Muscle of leg (tissue), 11 donors: ENCODE measurements around the gene VWA5A. TPM values are rescaled to one million over a fixed set of nuclear protein-coding genes. Genes with fewer than 3 reads are reported as not detected.
A peak's percentile ranks its signal among the peaks of the same experiment; 100 is the strongest.

Source experiments
- DNase-seq: peaks from one replicate; pipeline ENCODE4 v3.0.0; 2013
- H3K27ac ChIP-seq: one replicate; pipeline ENCODE4 v1.5.1; 2013; ENCODE audit warnings: mild to moderate bottlenecking, low read length, control low read depth
- H3K27me3 ChIP-seq: one replicate; pipeline ENCODE4 v1.6.1; 2013; ENCODE audit warnings: low read length; ENCODE audit not compliant: control insufficient read depth, insufficient read depth
- H3K36me3 ChIP-seq: one replicate; pipeline ENCODE4 v1.6.1; 2013; ENCODE audit warnings: low read length; ENCODE audit not compliant: control insufficient read depth, insufficient read depth
- H3K4me1 ChIP-seq: one replicate; pipeline ENCODE4 v1.6.1; 2013; ENCODE audit warnings: low read length; ENCODE audit not compliant: control insufficient read depth, insufficient read depth
- H3K4me3 ChIP-seq: one replicate; pipeline ENCODE4 v1.5.1; 2013; ENCODE audit warnings: low read length, control low read depth
- H3K9me3 ChIP-seq: replicated peaks from 2 replicates; pipeline ENCODE4 v1.6.1; 2013; ENCODE audit warnings: low read depth, low read length; ENCODE audit not compliant: control insufficient read depth
- WGBS: methylation state at CpG from one replicate; pipeline ENCODE4 v1.1.5; 2013; ENCODE audit warnings: missing lambda C conversion rate; ENCODE audit not compliant: insufficient coverage; 5-methylcytosine and 5-hydroxymethylcytosine counted together
- polyA plus RNA-seq, 8 donors: library from polyadenylated mRNA; unstranded; fragments of 120-200 nt; gene quantifications; one replicate each; pipeline versions ENCODE4 v1.2.1 to v1.2.3, GENCODE V29; 2013; ENCODE audit warnings: inconsistent platforms in 1 of 8, low replicate concordance in 1 of 8; ENCODE audit not compliant: insufficient read length in 8 of 8, insufficient read depth in 1 of 8
- total RNA-seq: library from RNA; stranded (reverse); fragments of 120-200 nt; gene quantifications from one replicate; pipeline ENCODE4 v1.2.4, GENCODE V29; 2013

Gene VWA5A
- total and polyA plus RNA-seq, 9 donors, result 73.8 to 139 (median 104) TPM

GRCh38 chr11:124075492-124075840 lies 39.8 kb upstream of the VWA5A start:
- Histone ChIP-seq H3K9me3 (no peaks in the 10 kb centered on the region), H3K27ac (no peak overlapping the region), H3K4me3 (no peak overlapping the region), H3K27me3 (peaks cover 10% of the 10 kb centered on the region), H3K4me1 (peaks cover 9% of the 10 kb centered on the region), H3K36me3 (no peaks in the 10 kb centered on the region)
- WGBS, result 75% methylated on average over 6 of the region's 6 CpGs
- DNase-seq, result no peak

DNA sequence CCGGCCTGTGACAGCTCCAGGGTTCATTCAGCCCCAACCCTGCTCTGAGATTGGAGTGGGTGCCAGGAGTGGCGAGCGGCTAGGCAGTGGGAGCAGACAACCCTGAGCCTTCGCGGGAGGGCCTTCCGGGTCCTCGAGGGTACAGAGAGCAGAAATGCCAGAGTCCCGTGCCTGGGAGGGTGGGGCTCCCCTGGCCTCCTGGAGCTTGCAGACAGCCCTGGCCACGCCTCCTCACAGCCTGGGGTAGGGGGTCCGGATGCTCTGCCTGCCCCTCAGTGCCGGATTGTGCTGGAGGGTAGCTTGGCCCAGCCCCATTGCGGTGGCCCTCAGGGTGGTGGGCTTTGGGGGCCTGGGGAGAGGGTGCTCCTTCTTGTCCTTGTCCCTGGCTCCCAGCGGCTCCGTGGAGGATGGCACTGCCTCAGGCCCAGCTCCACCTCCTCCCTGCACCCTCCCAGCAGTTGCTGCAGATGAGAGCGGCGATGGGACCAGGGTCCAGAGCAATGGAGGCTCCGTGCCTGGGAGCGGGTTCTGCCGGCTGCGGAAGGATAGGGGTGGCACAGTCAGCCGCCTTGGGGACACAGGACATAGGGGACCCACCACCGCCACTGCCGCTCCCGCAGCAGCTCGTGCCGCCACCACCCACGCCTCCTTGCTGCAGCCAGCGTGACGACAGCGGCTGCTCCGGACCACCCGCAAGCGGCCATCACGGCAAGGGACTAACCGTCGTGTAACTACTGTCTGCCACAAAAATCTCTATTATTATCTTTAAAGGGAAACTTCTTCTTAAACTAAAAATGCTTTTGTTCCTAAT lies 39.2 kb upstream of the VWA5A start:
- Histone ChIP-seq H3K36me3 (no peaks in the 10 kb centered on the region), H3K4me3 (peak overlapping the region; percentile 51), H3K9me3 (no peaks in the 10 kb centered on the region), H3K27ac (peak overlapping the region; percentile 22), H3K4me1 (peaks cover 9% of the 10 kb centered on the region), H3K27me3 (peaks cover 10% of the 10 kb centered on the region)
- WGBS, result 10% methylated on average over 29 of the region's 36 CpGs
- DNase-seq, result peak; percentile 31

GRCh38 chr11:124077266-124077665 lies 38.0 kb upstream of the VWA5A start:
- H3K27ac ChIP-seq, result no peak overlapping the region
- H3K4me1 ChIP-seq, result peaks cover 9% of the 10 kb centered on the region
- peaks cover 10% of the 10 kb centered on the region for H3K27me3 ChIP-seq

DNA sequence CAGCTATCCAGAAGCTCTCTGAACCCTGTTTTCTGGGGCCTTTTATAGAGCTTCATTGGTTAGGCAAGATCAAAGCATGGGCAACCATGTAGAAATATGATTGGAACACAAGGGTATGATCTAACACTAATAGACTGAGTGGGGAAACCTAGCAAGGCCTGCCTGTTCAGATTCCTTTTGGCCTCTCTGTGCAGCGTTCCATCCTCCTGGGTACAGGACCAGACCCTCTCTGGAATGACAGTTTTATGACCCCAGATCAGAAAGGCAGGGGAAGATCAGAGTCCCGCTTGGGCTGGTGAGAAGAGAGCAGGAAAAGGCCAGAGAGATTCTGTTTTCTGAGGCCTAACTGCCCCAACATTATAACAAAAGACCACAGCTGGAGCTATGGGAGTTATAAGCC lies 36.7 kb upstream of the VWA5A start:
- WGBS, result 25% methylated on average over 1 of the region's 2 CpGs
- Histone ChIP-seq H3K4me1 (peaks cover 9% of the 10 kb centered on the region), H3K27me3 (peaks cover 10% of the 10 kb centered on the region), H3K4me3 (no peak overlapping the region), H3K9me3 (no peaks in the 10 kb centered on the region), H3K36me3 (no peaks in the 10 kb centered on the region), H3K27ac (no peak overlapping the region)
- no peak for DNase-seq

More at GRCh38 chr11:124077266-124077665, 38.0 kb upstream of the VWA5A start:
- no peaks in the 10 kb centered on the region for H3K9me3 ChIP-seq
- DNase-seq, result no peak
- no peak overlapping the region for H3K4me3 ChIP-seq
- H3K36me3 ChIP-seq, result no peaks in the 10 kb centered on the region
- no CpG with 5 or more reads among the region's 1 CpG for WGBS

DNA sequence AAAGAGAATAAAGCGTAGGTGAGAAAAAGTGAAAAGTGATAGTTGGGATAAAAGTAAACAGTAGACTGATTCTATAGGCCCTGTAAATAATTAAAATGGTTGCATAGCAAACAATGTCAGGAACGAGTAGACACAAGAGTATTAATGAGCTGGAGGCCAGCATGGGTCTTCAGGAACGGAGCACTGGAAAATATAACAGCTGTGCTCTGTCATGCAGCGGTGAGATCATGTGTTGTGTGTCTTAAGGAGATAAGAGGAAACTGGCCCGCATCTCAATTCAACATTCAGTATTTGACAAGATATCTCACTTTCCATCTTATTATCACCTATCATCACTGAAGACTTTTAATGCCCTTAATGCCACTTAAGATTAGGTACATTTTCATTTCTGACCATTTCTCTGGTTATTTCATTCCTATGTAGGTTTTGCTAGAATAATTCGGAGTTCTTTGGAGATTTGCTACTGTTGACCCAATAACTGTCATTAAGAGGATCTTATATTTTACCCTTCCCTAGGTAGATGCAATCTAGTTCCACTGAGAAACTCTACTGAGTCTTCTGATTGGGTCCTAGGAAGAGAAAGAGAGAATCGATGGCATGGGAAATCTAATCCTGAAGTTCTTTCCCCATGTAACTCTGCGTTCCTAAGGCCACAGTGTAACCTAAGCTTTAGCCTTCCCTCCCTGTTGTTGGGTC lies 35.5 kb upstream of the VWA5A start:
- H3K4me3 ChIP-seq, result no peak overlapping the region
- H3K27me3 ChIP-seq, result peaks cover 10% of the 10 kb centered on the region
- DNase-seq, result no peak
- H3K27ac ChIP-seq, result no peak overlapping the region
- peaks cover 9% of the 10 kb centered on the region for H3K4me1 ChIP-seq
- H3K9me3 ChIP-seq, result no peaks in the 10 kb centered on the region
- WGBS, result 33% methylated on average over 1 of the region's 8 CpGs
- no peaks in the 10 kb centered on the region for H3K36me3 ChIP-seq

GRCh38 chr11:124080327-124081001 lies 34.8 kb upstream of the VWA5A start:
- H3K4me1 ChIP-seq, result peaks cover 9% of the 10 kb centered on the region
- H3K27ac ChIP-seq, result no peak overlapping the region
- H3K27me3 ChIP-seq, result peaks cover 10% of the 10 kb centered on the region
- H3K4me3 ChIP-seq, result no peak overlapping the region
- H3K9me3 ChIP-seq, result no peaks in the 10 kb centered on the region
- DNase-seq, result no peak
- WGBS, result 67% methylated on average over 4 of the region's 8 CpGs
- no peaks in the 10 kb centered on the region for H3K36me3 ChIP-seq

DNA sequence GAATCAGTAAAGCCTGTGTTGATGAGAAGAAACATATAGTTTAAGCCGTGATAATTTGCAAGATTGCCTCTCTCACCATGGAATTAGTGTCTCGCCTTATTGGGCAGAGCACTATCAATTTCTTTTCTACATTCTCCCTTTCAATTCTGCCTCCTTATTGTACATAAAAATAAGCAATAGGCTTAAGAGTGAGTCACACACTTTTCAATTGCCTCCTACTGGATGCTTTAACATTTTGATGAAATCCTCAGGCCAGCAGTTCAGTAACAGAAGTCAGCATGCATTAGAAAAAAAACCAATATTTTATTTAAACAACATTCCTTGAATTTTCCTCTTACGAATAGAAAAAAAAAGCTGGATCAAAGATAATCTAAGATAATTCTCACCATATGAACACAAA lies 33.8 kb upstream of the VWA5A start:
- no peak overlapping the region for H3K4me3 ChIP-seq
- no peaks in the 10 kb centered on the region for H3K36me3 ChIP-seq
- peaks cover 4% of the 10 kb centered on the region for H3K27me3 ChIP-seq
- H3K27ac ChIP-seq, result no peak overlapping the region
- peaks cover 2% of the 10 kb centered on the region for H3K4me1 ChIP-seq
- no CpG with 5 or more reads among the region's 3 CpGs for WGBS
- H3K9me3 ChIP-seq, result no peaks in the 10 kb centered on the region
- no peak for DNase-seq

GRCh38 chr11:124082371-124082770 lies 32.9 kb upstream of the VWA5A start:
- H3K4me1 ChIP-seq, result no peaks in the 10 kb centered on the region
- DNase-seq, result no peak
- no peaks in the 10 kb centered on the region for H3K9me3 ChIP-seq
- H3K27ac ChIP-seq, result no peak overlapping the region
- H3K4me3 ChIP-seq, result no peak overlapping the region
- 81% methylated on average over 4 of the region's 4 CpGs for WGBS
- peaks cover 4% of the 10 kb centered on the region for H3K27me3 ChIP-seq
- no peaks in the 10 kb centered on the region for H3K36me3 ChIP-seq

GRCh38 chr11:124085583-124085982 lies 29.7 kb upstream of the VWA5A start:
- Histone ChIP-seq H3K36me3 (no peaks in the 10 kb centered on the region), H3K4me1 (no peaks in the 10 kb centered on the region), H3K27me3 (no peaks in the 10 kb centered on the region), H3K27ac (no peak overlapping the region), H3K4me3 (no peak overlapping the region), H3K9me3 (no peaks in the 10 kb centered on the region)
- 100% methylated on average over 1 of the region's 3 CpGs for WGBS
- DNase-seq, result no peak
